Measurements from ENCODE around the gene CDHR2.

DNA sequence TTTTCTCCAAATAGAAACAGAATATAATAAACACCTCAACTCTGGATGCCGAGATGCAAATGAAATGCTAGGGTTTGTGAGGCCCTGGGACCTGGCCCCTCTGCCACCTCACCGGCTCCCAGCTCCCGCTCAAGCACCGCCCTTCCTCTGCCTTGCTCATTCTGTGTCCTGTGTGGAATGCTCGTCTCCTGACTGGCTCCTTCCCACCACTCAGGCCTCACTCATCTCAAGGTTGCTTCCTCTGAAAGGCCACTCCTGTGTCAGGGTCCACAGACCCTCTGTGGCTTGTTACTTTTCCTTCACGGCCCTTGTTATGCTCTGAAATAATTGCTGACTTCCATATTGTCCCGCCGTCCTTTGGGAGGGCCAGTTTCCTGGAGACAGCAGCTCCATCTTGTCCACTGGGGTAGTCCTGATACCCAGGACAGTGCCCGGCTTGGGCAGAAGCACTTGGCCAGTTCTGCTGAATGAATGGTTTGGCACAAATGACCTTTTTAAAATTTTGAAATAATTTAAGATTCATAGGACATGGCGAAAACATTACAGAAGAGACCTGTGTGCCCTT, 27.4 kb upstream of the CDHR2 start:
- TF ChIP-seq, protein P1, sequence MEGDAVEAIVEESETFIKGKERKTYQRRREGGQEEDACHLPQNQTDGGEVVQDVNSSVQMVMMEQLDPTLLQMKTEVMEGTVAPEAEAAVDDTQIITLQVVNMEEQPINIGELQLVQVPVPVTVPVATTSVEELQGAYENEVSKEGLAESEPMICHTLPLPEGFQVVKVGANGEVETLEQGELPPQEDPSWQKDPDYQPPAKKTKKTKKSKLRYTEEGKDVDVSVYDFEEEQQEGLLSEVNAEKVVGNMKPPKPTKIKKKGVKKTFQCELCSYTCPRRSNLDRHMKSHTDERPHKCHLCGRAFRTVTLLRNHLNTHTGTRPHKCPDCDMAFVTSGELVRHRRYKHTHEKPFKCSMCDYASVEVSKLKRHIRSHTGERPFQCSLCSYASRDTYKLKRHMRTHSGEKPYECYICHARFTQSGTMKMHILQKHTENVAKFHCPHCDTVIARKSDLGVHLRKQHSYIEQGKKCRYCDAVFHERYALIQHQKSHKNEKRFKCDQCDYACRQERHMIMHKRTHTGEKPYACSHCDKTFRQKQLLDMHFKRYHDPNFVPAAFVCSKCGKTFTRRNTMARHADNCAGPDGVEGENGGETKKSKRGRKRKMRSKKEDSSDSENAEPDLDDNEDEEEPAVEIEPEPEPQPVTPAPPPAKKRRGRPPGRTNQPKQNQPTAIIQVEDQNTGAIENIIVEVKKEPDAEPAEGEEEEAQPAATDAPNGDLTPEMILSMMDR (tag by site-specific recombination; IDR thresholded peaks at IDR 0.05) = no peak
- TF ChIP-seq MZF1 (tag by site-specific recombination; IDR thresholded peaks at IDR 0.05; ENCODE audit: borderline replicate concordance) (no peak), KLF16 (tag by site-specific recombination; IDR thresholded peaks at IDR 0.05) (no peak), ZNF121 (tag by site-specific recombination; IDR thresholded peaks at IDR 0.05) (no peak), RBAK (tag by site-specific recombination; IDR thresholded peaks at IDR 0.05) (no peak)
- TF ChIP-seq, protein P2, sequence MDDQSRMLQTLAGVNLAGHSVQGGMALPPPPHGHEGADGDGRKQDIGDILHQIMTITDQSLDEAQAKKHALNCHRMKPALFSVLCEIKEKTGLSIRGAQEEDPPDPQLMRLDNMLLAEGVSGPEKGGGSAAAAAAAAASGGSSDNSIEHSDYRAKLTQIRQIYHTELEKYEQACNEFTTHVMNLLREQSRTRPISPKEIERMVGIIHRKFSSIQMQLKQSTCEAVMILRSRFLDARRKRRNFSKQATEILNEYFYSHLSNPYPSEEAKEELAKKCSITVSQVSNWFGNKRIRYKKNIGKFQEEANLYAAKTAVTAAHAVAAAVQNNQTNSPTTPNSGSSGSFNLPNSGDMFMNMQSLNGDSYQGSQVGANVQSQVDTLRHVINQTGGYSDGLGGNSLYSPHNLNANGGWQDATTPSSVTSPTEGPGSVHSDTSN (CRISPR knock-in tag; IDR thresholded peaks at IDR 0.05) = no peak
